Panc1 (cell line): ENCODE measurements around the gene PPT2. TPM values are rescaled to one million over a fixed set of nuclear protein-coding genes. Genes with fewer than 3 reads are reported as not detected.

ENCODE experiments used
- ATAC-seq: fragments of 200-7000 bp; cut with Tn5 transposase; 2 replicates; pipeline ENCODE4 v1.9.1; 2020; ENCODE audit warnings: mild to moderate bottlenecking, moderate library complexity
- BruUV-seq: library from RNA; stranded (reverse); fragments of 400-500 nt; replicated peaks from 2 replicates; lab custom pipeline; 2021; lab: Mats Ljungman, UMichigan
- CTCF ChIA-PET: fragments of 300-600 bp; sonication (Branson Sonifier 250); formaldehyde crosslinking; loops from one replicate; lab custom pipeline; 2022; ENCODE audit warnings: antibody characterized with exemption; lab: Charles Lee
- POLR2A ChIA-PET: fragments of 300-600 bp; sonication (Branson Sonifier 250); formaldehyde crosslinking; loops from one replicate; lab custom pipeline; 2022; ENCODE audit warnings: antibody characterized with exemption; lab: Charles Lee
- DNase-seq: peaks from one replicate; pipeline ENCODE4 v3.0.0-alpha.2; 2010; ENCODE audit warnings: low read depth, low spot score
- H3K27ac ChIP-seq: 2 replicates; pipeline ENCODE4 v1.5.1; 2011; ENCODE audit warnings: mild to moderate bottlenecking, low read length, inconsistent platforms
- H3K27me3 ChIP-seq: fragments of 200-500 bp; sonication (Bioruptor generic); 2 replicates; pipeline ENCODE4 v1.6.0; 2014; ENCODE audit warnings: low read length, inconsistent platforms; ENCODE audit not compliant: control insufficient read depth, insufficient read depth
- H3K36me3 ChIP-seq: fragments of 200-500 bp; sonication (Bioruptor generic); 2 replicates; pipeline ENCODE4 v1.5.1; 2014; ENCODE audit warnings: inconsistent platforms, mild to moderate bottlenecking, low read length, moderate library complexity; ENCODE audit not compliant: control insufficient read depth, insufficient read depth
- H3K4me1 ChIP-seq: 2 replicates; pipeline ENCODE4 v1.5.1; 2011; ENCODE audit warnings: inconsistent platforms, mild to moderate bottlenecking, low read length, moderate library complexity; ENCODE audit not compliant: control insufficient read depth, insufficient read depth
- H3K4me3 ChIP-seq, 2 experiments: 2 replicates each; pipeline ENCODE4 v1.5.1; 2011 to 2012; ENCODE audit warnings: low read depth in 2 of 2, low read length in 2 of 2, mild to moderate bottlenecking in 2 of 2, inconsistent platforms in 1 of 2, moderate library complexity in 1 of 2
- H3K9me3 ChIP-seq: fragments of 200-500 bp; sonication (Bioruptor generic); 2 replicates; pipeline ENCODE4 v1.5.1; 2014; ENCODE audit warnings: low read depth, mild to moderate bottlenecking, inconsistent platforms, low read length, moderate library complexity; ENCODE audit not compliant: control insufficient read depth, insufficient read depth
- CTCF ChIP-seq: fragments of 450-650 bp; IDR thresholded peaks from 2 replicates; pipeline ENCODE4 v1.5.1; 2017; ENCODE audit warnings: mild to moderate bottlenecking
- POLR2AphosphoS5 ChIP-seq: IDR thresholded peaks from 2 replicates; pipeline ENCODE4 v1.6.1; 2012; ENCODE audit warnings: mild to moderate bottlenecking, low read depth, low read length, moderate library complexity
- REST ChIP-seq, 2 experiments: IDR thresholded peaks; 2 replicates each; pipeline ENCODE4 v1.6.1; 2011 to 2012; ENCODE audit warnings: low read depth in 2 of 2, control low read depth in 1 of 2, low read length in 1 of 2, mild to moderate bottlenecking in 1 of 2, moderate library complexity in 1 of 2; ENCODE audit not compliant: insufficient read depth in 1 of 2
- SIN3A ChIP-seq: IDR thresholded peaks from 2 replicates; pipeline ENCODE4 v1.6.1; 2012; ENCODE audit warnings: low read depth, mild to moderate bottlenecking, low read length, moderate library complexity, borderline replicate concordance; ENCODE audit not compliant: insufficient read depth
- TCF7L2 ChIP-seq: IDR thresholded peaks from 2 replicates; pipeline ENCODE4 v1.6.1; 2011; ENCODE audit warnings: mild to moderate bottlenecking, low read depth, low read length, inconsistent platforms
- in situ Hi-C: cut with HindIII; loops from 2 replicates; pipeline ENCODE4 v1.10.0; 2016; ENCODE audit warnings: low sequenced_read_pairs, low pct_unique_long_range_greater_than_20kb
- intact Hi-C: fragments of 100-400 bp; cut with micrococcal nuclease; formaldehyde crosslinking; loops from one replicate; pipeline ENCODE4 v1.10.0; 2022; ENCODE audit not compliant: unreplicated experiment
- total RNA-seq: library from RNA; stranded (reverse); gene quantifications from one replicate; pipeline ENCODE4 v1.2.1, GENCODE V29; 2021; ENCODE audit not compliant: unreplicated experiment

PPT2 gene
- total RNA-seq, 1 experiment from 2014 or later: 20.1 TPM

- peak; percentile 93 for DNase-seq
- no peaks in the 10 kb centered on the region; the same call in 1 of the 2 replicates for H3K36me3 ChIP-seq
- H3K9me3 ChIP-seq: no peaks in the 10 kb centered on the region
- peak; percentile 95 for ATAC-seq
- no peaks in the 10 kb centered on the region for H3K27me3 ChIP-seq
- intact Hi-C loops (no loop called here), in situ Hi-C loops (no loop called here)
- H3K4me1 ChIP-seq: peaks cover 23% of the 10 kb centered on the region
- TSS peak; percentile 64 for BruUV-seq
- TF ChIP-seq POLR2AphosphoS5 (0 out of 2 replicates have a peak, but pooled peaks have one; percentile 35), TCF7L2 (no peak), REST (IDR thresholded peaks at IDR 0.05; ENCODE audit: insufficient read depth in 1 of 2, low read depth in 2 of 2, low read length in 1 of 2) (no peak), CTCF (no peak), SIN3A (peak; percentile 83; the same call in 1 of the 2 replicates)
- peak within 1 kb of the TSS; percentile 96 for H3K27ac ChIP-seq
- ChIA-PET POLR2A (interaction anchor here (0.6 kb wide), 1 partner anchor 30 kb away, joined by 7 read pairs; no protein-coding TSS in a partner anchor), CTCF (interaction anchor here (0.6 to 1.2 kb wide), 3 partner anchors 9 to 1463 kb away, joined by 4 to 6 read pairs (median 5); no protein-coding TSS in a partner anchor)
- H3K4me3 ChIP-seq: peak within 1 kb of the TSS; percentile 92 to 100
These were observed 26.0 kb upstream of the PPT2 start, which contains the start of gene ATF6B for GRCh38 chr6:32127717-32128592. Gene ATF6B, minus strand, starts transcription at chr6:32128246. Its CDS starts 39 bp downstream, at chr6:32128207.

GRCh38 chr6:32128751-32129296 lies 25.1 kb upstream of the PPT2 start:
- no peaks in the 10 kb centered on the region for H3K27me3 ChIP-seq
- TF ChIP-seq SIN3A (no peak), TCF7L2 (no peak), CTCF (no peak), POLR2AphosphoS5 (no peak), REST (IDR thresholded peaks at IDR 0.05; ENCODE audit: insufficient read depth in 1 of 2, low read depth in 2 of 2, low read length in 1 of 2) (no peak)
- BruUV-seq: no TSS peak
- H3K9me3 ChIP-seq: no peaks in the 10 kb centered on the region
- H3K36me3 ChIP-seq: no peaks in the 10 kb centered on the region; the same call in 1 of the 2 replicates
- POLR2A ChIA-PET: interaction anchor here (0.5 to 0.6 kb wide), 2 partner anchors 24 to 69 kb away, joined by 3 to 5 read pairs; no protein-coding TSS in a partner anchor
- peak overlapping the region; percentile 78 to 92 for H3K4me3 ChIP-seq
- peaks cover 23% of the 10 kb centered on the region for H3K4me1 ChIP-seq
- DNase-seq (no peak), ATAC-seq (no peak)
- in situ Hi-C loops: no loop called here
- peak overlapping the region; percentile 92 for H3K27ac ChIP-seq
- CTCF ChIA-PET: interaction anchor here (1.2 kb wide), 1 partner anchor 10 kb away, joined by 4 read pairs; no protein-coding TSS in a partner anchor
- intact Hi-C loops: no loop called here
